GM18873 (cell line): ENCODE data around the gene ACAP1.

Experiments
- ATAC-seq: cut with Tn5 transposase; IDR thresholded peaks from one replicate; pipeline ENCODE4 v1.9.1; 2021; ENCODE audit warnings: mild to moderate bottlenecking, moderate library complexity, moderate number of reproducible peaks; ENCODE audit not compliant: unreplicated experiment, low FRiP score

ACAP1 gene

GRCh38 chr17:7336240-7337175 lies at the start of gene ACAP1:
TSS of gene ACAP1 (plus strand) at chr17:7336529. CDS start at chr17:7336735, 206 bp downstream.
- ATAC-seq: no peak

- no peak for ATAC-seq
Observed at GRCh38 chr17:7289256-7290032, 46.9 kb upstream of the ACAP1 start.

- ATAC-seq: no peak
Observed at GRCh38 chr17:7290166-7290565, 46.2 kb upstream of the ACAP1 start.

DNA sequence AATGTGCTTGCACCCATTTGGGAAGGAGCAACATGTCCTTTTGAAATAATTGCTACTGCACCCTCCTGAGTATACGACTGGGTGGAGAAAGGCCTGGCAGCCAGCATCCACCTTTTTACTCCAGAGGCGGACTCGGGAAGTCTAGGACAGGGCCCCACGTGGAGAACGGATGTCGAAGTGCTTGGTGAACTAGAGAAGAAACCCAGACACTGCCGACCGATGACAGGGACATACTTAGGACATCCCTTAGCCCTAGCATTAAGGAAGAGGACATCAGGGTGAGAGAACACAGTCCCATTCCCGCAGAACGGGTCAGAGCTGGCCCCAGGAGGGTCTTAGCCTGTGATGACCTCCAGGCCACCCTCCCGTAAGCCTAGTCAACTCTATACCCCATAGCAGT lies 45.6 kb upstream of the ACAP1 start:
- no peak for ATAC-seq

GRCh38 chr17:7292194-7292593 lies 44.1 kb upstream of the ACAP1 start:
- ATAC-seq: no peak

DNA sequence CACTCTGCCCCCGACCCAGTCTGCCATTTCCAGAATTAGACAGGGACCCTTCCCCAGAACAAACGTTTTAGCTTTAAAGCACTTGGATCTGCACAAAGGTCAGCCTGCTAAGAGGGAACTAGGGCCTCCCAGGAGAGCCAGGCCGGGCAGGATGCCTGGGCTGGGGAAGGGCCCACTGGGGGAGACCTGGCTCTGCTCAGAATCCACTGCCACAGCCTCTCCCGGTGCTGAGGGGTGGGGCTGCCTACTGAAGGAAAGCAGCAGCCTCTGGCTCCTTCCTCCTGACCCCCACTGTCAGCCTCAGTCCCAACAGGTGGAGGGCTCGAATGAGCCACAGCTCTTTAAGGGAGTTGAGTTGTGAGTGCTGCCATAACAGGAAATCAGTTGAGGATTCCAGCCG lies 43.6 kb upstream of the ACAP1 start:
- ATAC-seq: no peak

GRCh38 chr17:7293159-7293558 lies 43.2 kb upstream of the ACAP1 start:
- ATAC-seq: no peak

- ATAC-seq: no peak
Observed at GRCh38 chr17:7293816-7294613, 42.3 kb upstream of the ACAP1 start.

DNA sequence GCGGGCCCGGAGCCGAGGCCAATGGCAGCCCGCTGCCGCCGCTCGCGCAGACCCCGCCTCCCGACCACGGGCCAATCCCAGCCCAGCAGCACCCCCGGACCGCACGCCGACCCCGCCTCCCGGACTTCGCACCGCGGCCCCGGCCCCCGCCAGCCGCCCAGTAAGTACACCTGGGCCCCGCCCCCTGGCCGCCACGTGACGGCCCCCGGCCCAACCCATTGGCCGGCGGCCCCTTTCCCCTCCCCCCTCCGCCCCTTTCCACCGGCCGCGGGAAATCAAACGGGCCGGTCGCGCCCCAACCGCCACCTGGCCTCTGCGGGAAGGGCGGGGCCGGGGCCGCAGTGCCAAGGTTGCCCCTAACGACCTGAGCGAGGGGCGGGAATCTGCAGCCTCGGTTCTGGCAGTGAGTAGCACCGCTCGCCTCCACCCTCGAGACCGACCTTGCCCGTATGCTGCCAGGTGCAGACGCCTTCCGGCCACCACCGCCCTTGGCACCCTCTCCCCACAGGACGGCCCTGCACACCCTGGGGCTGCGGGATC lies 41.6 kb upstream of the ACAP1 start, which contains the start of gene YBX2:
YBX2 (minus strand) TSS at position 26 of the 540 bp plus-strand sequence. CDS start 139 bp downstream, outside the sequence.
- no peak for ATAC-seq

DNA sequence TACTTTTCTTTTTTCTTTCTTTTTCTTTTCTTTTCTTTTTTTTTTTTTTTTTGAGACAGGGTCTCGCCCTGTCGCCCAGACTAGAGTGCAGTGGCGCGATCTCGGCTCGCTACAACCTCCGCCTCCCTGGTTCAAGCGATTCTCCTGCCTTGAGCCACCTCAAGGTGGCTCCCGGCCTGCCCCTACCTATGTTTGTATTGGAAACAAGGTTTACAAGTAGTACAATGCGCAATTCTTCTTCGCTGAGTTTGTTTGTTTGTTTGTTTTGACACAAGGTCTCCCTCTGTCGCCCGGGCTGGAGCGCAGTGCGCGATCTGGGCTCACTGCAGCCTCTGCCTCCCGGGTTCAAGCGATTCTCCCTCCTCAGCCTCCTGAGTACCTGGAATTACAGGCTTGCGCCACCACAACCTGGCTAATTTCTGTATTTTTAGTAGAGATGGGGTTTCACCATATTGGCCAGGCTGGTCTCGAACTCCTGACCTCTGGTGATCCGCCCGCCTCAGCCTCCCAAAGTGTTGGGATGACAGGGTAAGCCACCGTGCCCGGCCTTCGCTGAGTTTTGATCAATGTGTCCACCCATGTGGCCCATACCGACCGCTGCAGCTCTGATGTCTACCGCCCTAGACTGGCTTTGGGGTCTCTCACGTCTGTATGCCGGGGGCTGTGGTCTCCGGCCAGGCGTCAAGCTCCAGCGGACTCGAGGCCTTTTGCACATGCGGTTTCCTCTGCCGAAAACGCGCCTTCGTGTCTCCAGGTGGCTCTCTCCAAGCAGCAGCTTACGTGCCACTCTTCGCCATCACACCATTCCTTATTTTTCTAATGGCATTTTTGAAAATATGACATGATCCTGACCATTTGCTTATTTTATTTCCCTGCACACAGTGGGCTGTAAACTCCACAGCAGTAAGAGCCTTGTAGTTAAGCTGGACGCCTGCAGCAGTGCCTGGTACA lies 40.8 kb upstream of the ACAP1 start:
- no peak for ATAC-seq

DNA sequence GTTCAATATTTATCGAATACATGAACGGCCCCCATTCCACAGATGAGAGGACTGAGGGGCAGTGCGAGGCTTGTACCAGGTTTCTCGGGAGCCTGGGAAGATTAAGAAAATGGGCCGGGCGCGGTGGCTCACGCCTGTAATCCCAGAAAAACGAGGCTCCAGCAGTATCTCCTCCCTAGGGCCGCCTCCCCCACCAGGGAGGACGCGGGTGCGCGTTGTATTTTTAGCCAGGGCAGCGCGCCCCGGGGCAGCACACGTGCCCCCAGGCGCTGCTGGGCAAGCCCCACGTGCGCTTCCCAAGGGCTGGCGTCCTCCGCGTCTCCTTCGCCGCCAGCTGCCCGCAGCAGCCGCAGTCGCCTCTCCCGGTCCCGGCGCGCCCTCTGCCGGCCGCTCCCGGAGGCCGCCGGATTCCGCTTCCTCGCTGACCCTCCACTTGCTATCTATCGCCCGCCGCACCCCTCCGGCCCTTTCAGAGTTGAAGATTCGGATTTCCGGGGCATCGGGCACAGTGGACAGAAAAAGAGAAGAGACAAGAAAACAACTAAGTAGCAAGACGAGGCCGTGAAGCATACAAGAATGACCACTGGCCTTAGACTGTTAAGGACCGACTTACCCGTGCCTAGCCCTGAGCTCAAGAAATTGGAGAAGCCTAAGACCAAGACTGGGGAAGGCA lies 40.0 kb upstream of the ACAP1 start:
- no peak for ATAC-seq

DNA sequence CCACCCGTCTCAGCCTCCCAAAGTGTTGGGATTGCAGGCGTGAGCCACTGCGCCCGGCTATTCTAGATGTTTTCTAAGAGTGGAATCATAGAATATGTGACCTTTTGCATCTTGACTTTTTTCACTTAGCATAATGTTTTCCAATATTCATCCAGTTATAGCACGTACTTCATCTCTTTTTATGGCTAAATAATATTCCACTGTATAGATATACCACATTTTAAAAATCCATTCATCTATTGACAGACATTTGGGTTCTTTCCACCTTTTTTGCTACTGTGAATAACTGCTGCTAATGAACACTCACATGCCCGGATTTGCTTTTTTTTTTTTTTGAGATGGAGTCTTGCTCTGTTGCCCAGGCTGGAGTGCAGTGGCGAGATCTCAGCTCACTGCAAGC lies 32.1 kb upstream of the ACAP1 start:
- ATAC-seq: no peak

DNA sequence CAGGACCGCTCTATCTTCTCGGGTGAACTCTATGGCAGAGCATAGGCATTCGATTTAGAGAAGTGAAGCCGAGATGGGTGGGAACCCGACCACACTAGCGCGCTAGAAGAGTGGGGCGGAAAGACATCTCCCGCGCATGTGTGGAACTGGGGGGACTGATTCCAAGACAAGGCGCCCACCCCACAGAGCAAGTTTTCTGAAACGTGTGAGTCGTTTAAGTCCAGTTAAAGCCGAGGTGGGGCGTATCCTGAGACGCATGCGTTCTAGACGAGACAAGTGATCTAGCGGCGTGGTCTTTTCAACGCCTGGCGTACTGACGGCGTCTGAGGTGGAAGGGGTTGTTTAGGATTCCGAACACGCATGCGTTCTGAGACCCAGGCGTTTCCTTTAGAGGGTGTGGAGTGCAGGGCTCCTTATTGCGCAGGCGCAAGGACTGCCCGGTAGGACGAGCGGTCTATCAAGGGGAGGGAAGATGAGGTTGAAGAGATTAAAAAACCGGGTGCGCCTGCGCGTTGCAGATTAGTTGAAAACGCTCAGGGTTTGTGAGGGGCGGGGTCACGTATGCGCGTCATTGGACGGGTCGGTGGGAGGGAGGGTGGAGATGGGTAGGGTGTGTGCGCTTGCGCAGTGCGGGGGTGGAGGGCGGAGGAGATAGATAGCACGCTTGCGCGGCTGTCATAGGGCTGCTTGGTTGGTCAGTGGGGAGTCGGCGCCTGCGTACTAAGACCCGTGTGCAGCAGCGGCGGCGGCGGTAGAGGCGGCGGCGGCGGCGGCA lies 29.2 kb upstream of the ACAP1 start, which contains the start of gene EIF5A:
EIF5A (plus strand) TSS at position 718 of the 775 bp plus-strand sequence. CDS start 2,008 bp downstream, outside the sequence.
- ATAC-seq: peak; percentile 61

DNA sequence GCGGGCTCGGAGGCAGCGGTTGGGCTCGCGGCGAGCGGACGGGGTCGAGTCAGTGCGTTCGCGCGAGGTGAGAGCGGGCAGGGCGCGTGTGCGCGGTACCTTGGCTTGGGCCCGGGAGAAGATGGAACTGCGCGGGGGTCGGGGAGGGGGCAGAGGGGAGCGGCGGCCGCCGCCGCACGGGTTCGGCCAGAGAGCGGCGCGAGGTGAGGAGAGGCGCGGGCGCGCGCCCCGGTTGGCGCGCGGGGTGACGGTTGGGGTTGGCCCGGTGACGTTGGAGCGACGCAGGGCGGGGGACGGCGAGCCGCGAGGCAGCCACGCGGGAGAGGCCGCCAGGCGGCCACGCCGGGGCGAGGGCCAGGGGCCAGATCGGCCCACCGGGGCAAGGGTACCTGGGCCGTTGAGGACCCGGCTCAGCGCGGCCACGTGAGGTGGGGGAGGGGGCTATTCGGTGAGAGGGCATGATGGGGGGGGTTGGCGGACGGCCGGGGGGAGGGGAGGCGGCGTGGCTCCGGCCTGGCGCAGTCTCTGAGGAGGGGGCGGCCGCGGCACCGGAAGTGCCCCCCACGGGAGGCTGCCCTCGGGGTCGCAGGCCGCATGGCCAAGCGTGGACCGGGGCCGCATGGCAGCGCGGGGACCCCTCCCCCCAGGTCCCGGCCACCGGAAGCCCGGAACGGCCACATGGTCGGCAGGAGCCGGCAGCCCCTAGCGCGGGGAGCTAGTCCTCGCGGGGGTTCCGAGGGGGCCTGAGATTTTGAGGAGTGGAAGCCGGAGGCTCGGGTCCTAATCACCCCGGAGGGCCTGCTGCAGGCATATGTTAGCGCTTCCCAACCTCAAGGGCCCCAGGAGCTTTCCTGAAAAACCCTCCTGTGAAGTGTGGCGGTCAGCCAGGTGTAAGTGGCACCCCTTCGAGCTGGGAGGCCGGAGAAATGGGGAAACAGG lies 28.4 kb upstream of the ACAP1 start:
- no peak for ATAC-seq

DNA sequence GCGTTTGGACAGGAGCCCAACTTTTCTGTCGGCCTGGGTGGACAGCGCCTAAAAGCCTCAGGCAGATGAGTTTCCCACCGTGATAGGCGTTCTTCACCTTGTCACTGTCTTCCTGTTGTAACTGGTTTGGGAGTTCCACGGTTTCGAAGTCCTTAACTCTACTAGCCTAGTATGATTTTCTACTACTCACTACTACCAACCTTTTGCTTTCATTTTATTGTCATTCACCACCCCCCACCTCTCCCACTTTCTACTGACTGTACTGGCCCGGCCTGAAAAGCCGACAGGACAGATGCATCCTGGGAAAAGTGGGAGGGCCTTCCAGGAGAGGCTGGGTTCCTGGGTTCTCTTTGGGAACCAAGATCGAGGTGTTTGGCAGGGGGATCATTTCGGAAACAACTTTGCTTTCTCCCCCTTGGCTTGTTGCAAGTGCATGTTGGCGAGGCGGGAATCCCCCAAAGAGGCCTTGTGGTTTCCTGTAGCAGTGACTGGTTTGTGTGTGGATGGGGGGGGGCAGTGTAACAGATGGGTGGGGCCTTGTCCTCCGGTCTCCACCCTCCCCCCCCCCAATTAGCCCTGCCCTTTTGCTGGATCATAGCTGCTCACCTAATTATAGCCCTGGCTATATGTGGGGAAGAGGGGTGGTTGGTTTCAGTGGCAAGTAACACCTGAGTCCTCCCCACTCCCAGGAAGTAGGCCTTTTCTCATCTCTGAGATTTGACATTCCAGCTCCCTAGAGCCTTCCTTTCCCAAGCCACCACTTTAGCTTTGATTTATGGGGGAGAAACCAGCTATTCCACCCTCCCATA lies 27.5 kb upstream of the ACAP1 start:
- ATAC-seq: no peak

GRCh38 chr17:7309628-7310027 lies 26.7 kb upstream of the ACAP1 start:
- no peak for ATAC-seq
